Measurements from ENCODE around the gene COG5. TPM values are rescaled to one million over a fixed set of nuclear protein-coding genes. Genes with fewer than 3 reads are reported as not detected.
"Not testable (repeated sequence)": the region's sequence is repeated elsewhere in the genome, so short reads cannot be mapped to it uniquely, and the experiment has no call there.

COG5 gene
- total RNA-seq, 1 experiment from 2014 or later, result 28.8 TPM

DNA sequence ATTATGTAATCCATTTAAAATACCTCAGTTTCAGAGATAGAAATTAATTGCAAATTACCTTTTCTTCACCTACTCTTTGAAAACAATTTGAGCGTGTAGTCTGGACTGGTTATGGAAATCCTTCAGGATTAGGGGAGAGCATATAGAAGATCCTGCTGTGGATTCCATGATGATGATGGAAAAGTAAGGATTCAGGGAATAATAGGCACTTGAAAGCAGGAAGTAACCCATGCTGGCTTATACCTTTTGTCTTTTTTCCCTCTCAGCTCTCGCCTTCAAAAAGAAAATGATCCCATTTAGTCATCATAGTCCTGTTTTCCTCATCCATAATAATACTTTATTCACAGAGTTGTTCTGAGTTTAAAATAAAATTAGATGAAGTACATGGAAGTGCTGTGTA, 390.5 kb downstream of the COG5 start:
- peak; percentile 51 for DNase-seq (ENCODE audit: low read depth, low spot score)
- in situ Hi-C loops (cut with HindIII; ENCODE audit: low pct_unique_long_range_greater_than_20kb, low sequenced_read_pairs), result no loop called here

DNA sequence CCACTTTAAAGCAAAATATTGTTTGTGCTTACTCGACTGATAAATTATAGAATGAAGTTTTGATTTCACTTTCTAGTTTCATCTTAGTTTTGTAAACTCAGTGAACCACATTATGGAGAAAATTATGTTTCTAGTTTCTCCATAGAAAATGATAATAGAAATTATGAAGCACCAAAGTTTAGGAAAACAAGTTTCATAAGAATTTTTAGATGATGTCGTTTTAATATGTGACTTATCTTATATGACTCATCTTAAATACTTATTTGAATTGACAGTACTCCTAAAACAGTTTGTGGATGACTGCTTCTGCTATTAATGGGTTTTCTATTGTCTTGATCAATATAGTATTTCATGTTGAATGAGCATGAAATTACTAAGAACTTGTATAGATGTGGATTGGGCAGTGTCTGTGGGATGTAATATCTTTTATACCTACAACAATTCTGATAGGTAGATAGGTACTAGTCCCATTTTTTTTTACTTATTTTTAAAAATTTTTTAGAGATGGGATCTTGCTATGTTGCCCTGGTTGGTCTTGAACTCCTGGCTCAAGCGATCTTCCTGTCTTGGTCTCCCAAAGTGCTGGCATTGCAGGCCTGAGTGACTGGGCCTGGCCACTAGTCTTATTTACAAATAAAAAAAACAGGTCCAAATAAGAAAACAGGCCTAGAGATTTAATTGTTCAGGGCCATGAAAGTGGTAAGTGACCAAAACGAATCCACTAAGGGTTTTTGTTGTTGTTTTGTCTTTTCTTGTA, 391.3 kb downstream of the COG5 start:
- DNase-seq (ENCODE audit: low read depth, low spot score), result no peak
- in situ Hi-C loops (cut with HindIII; ENCODE audit: low pct_unique_long_range_greater_than_20kb, low sequenced_read_pairs), result no loop called here

- no peak for DNase-seq (ENCODE audit: low read depth, low spot score)
- in situ Hi-C loops (cut with HindIII; ENCODE audit: low pct_unique_long_range_greater_than_20kb, low sequenced_read_pairs), result no loop called here
Observed at GRCh38 chr7:107171496-107171895, 392.2 kb downstream of the COG5 start.

DNA sequence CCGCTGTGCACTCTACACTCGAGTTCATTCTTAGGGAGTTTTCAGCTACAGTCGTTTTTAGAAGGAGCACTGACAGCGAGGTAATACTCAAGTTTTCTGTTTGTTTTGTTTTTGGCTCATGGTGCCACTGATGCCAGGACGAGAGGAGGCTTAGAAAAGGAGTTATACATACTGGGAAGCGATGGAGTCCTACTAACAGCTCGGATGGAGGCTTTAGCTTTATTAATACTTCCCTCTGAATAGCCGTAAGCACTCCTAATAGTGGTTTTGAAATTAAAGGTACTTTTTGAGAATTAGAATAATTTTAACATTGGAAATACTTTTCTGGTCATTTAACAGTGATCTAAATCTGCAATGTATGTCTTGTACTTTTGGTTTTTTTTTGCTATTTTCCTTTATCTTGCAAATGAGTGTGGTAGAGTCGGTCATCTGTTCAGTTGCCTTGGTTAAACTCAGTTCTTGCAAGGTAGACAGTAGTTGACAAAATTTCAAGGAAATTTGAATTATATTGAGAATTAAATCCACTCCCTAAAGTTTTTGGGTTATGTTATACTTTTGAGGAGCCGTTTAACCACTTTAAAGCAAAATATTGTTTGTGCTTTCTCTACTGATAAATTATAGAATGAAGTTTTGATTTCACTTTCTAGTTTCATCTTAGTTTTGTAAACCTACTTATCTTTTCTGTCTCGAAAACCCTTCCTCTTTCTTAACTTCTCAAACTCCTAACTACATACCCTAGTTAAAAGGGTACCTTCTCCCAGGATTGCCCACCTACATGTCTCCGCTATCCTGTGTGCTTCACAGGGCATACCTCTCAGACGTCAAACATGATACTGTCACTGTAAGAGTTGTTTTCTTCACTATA, 393.4 kb downstream of the COG5 start:
- peak; percentile 35 for DNase-seq (ENCODE audit: low read depth, low spot score)
- in situ Hi-C loops (cut with HindIII; ENCODE audit: low pct_unique_long_range_greater_than_20kb, low sequenced_read_pairs), result no loop called here

DNA sequence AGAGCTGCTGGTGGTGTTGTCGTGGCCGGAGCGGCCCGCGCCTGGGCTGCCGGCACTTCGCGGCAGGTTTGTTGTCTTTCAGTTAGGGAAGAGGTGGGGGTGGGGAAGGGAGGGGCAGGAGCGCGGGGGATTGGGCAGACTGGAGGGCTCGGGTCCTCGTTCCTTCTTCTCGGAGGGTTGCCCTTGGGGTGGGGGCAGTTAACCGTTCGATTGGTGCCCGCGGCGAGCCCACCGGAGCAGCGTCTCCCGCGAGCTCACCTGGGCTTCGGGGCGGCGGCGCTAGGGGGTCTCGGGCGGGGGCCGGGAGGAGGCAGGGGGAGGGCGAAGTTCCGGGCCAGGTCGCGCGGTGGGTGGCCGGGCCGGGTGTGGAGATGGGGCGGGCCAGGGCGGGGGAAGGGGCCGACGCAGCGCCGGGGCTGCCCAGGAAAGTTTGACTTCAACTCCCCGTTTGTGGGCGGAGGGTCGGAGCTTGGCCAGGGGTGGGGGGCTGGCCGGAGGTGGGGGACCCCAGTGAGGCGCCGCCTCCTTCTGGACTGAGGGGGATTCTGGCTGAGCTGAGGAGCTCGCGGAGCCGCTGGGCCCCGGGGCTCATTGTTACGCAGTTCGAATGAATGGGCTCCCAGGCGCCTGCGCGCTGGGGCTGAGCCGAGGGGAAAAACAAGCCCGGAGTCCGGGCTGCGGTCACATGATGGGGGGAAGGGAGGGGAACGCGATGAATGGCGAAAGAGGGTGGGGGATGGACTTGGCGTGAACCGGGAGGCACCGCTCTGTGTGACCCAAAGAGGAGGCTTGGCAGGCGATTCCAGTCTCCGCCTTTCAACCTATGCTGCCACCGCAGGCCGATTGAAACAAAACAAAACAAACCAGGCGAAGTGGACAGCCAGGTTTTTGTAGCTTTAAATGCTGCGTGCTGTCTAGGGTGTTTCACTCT, 394.3 kb downstream of the COG5 start:
- peak; percentile 100 for DNase-seq (ENCODE audit: low read depth, low spot score)
- in situ Hi-C loops (cut with HindIII; ENCODE audit: low pct_unique_long_range_greater_than_20kb, low sequenced_read_pairs), result no loop called here

DNA sequence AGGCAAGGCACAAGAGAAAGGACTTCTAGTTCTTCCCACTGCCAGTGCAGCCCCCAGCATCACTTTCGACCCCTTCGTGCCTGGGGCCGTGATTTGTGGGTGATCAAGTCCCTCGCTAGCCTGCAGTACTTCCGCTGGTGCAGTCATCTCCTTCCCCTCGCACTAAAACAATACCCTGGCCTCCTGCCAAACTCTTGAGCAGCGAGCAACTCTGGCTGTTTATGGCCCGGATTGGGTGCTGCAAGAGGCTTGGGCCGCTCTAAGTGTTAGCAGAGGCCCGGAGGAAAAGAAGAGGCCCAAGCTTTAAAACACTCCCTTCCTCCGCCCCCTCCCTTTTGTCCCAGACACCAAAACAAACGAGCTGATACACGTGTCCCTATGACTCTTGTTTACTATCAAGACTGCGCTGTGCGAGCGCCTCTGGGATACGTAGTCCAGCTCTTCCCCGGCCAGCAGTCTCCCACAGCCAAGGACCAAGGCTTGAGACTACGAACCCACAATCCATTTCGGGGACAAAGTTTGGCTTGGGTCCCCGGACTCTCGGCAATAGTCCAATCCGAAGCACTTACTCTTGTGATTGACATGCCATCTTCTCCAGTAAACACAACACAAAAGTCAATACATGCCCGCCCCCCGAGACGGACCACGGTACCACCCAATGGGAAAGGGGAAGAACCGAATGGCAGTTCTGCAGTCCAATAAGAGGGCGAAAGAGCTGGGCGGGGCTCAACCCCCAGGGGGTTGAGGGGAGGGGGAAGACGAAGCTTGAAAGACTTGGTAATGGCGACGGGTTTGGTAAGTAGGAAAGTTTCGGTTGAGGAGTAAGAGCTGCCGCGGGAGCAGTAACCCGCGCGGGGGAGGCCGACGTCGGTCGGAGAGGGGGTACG, 395.2 kb downstream of the COG5 start, which contains the start of gene HBP1:
Gene HBP1, plus strand, starts transcription at position 771 of the 887 bp plus-strand sequence. CDS start 10,891 bp downstream, outside the sequence.
- peak; percentile 100 for DNase-seq (ENCODE audit: low read depth, low spot score)
- in situ Hi-C loops (cut with HindIII; ENCODE audit: low pct_unique_long_range_greater_than_20kb, low sequenced_read_pairs), result no loop called here

GRCh38 chr7:107167483-107168232, 396.1 kb downstream of the COG5 start:
- DNase-seq (ENCODE audit: low read depth, low spot score), result peak; percentile 91
- in situ Hi-C loops (cut with HindIII; ENCODE audit: low pct_unique_long_range_greater_than_20kb, low sequenced_read_pairs), result no loop called here

DNA sequence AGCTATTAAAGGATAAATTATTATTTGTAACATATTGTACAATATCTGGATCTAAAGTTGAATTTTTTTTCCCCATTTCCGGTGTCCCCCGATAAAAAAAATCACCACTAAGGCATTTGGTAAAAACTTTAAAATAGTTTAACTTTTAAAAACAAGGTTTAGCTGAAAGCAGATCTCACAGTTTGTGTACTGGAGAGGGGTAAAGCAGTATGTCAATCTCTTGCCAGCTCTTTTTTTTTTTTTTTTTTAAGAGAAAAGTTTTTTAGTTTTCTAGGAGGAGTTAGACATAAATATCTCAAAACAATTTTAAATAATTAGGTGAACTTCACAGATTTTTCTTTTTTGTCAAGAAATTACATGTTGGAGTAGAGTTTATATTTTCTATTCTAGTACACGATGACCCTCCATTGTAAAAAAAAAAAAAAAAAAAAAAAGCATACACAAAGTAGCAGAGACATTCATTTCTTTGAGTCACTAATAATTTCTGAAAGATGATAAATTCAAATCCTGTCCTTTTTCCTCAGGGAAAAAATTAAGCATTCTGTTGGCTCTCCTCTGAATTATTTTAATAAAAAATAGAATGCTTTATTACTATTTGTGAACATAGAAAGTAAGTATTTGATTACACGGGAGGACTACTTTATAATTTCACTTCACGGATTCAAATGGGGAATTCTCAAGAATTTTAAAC, 396.8 kb downstream of the COG5 start:
- in situ Hi-C loops (cut with HindIII; ENCODE audit: low pct_unique_long_range_greater_than_20kb, low sequenced_read_pairs), result no loop called here
- no peak for DNase-seq (ENCODE audit: low read depth, low spot score)

- in situ Hi-C loops (cut with HindIII; ENCODE audit: low pct_unique_long_range_greater_than_20kb, low sequenced_read_pairs), result no loop called here
- no peak for DNase-seq (ENCODE audit: low read depth, low spot score)
Observed at GRCh38 chr7:107165341-107165740, 398.4 kb downstream of the COG5 start.

DNA sequence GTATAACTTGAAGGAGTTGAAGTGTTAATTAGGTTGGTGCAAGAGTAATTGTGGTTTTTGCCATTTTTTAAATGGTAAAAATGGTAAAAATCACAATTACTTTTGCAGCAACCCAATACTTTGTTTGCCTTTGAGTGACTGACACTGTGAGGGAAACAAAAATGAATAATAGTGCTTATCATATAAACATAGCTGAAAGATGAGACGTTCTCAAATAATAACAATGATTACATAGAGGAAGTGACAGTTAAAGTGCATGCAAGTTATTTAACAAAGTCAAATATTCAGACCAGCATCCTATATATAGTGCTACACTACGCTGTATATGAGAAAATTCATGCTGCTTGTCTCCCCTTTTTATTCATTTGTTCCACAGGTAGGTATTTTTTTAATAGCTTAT, 399.6 kb downstream of the COG5 start:
- in situ Hi-C loops (cut with HindIII; ENCODE audit: low pct_unique_long_range_greater_than_20kb, low sequenced_read_pairs), result no loop called here
- DNase-seq (ENCODE audit: low read depth, low spot score), result no peak

DNA sequence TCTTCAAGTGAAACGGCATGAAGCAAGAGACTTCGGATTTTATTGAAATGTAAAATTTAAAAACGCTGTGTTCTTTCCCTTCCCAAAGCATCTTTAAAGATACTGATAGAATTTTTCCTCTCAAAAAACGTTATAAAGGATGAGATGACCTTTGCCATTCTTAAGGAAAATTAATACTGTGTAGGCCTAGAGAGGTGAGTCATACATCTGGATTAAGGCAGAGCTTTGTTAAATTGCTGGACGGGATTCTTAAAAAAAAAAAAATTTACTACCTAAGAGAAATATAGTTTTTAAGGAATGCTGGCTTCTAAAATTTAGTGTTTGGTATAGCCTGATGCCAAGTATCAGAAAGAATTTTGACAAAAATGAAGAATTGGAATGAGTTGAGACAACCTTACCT, 401.2 kb downstream of the COG5 start:
- in situ Hi-C loops (cut with HindIII; ENCODE audit: low pct_unique_long_range_greater_than_20kb, low sequenced_read_pairs), result no loop called here
- no peak for DNase-seq (ENCODE audit: low read depth, low spot score)

DNA sequence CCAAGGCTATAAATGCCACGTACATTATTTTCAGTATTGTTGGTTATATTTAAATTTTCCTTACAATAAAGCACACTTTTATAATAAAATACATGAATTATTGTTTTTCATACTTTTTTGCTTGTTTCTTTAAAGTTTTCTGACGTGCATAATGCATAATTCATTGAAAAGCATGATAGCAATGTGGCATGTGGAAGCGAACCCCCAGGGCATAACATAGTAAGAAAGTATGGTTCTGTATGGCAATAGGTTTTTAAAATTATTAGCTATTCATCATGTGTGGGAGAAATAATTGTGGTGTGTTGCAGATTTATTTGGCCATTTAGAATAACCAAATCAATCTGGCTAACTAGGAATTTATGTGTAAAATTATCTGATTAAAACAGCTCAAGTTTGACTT, 402.3 kb downstream of the COG5 start:
- in situ Hi-C loops (cut with HindIII; ENCODE audit: low pct_unique_long_range_greater_than_20kb, low sequenced_read_pairs), result no loop called here
- DNase-seq (ENCODE audit: low read depth, low spot score), result no peak

- in situ Hi-C loops (cut with HindIII; ENCODE audit: low pct_unique_long_range_greater_than_20kb, low sequenced_read_pairs), result no loop called here
- no peak for DNase-seq (ENCODE audit: low read depth, low spot score)
Observed at GRCh38 chr7:107160389-107160788, 403.3 kb downstream of the COG5 start.

GRCh38 chr7:107158028-107158427, 405.7 kb downstream of the COG5 start:
- in situ Hi-C loops (cut with HindIII; ENCODE audit: low pct_unique_long_range_greater_than_20kb, low sequenced_read_pairs), result no loop called here
- DNase-seq (ENCODE audit: low read depth, low spot score), result no peak

- DNase-seq (ENCODE audit: low read depth, low spot score), result no peak
Observed at GRCh38 chr7:107157091-107157490, 406.6 kb downstream of the COG5 start.

DNA sequence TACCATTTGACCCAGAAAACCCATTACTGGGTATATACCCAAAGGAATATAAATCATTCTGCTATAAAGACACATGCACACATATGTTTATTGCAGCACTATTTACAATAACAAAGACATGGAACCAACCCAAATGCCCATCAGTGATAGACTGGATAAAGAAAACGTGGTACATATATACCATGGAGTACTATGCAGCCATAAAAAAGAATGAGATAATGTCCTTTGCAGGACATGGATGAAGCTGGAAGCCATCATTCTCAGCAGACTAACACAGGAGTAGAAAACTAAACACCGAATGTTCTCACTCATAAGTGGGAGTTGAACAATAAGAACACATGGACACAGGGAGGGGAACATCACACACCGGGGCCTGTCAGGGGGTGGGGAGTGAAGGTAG, 408.0 kb downstream of the COG5 start:
- in situ Hi-C loops (cut with HindIII; ENCODE audit: low pct_unique_long_range_greater_than_20kb, low sequenced_read_pairs); DNase-seq (ENCODE audit: low read depth, low spot score): not testable (repeated sequence)

More at GRCh38 chr7:107157091-107157490, 406.6 kb downstream of the COG5 start:
- in situ Hi-C loops (cut with HindIII; ENCODE audit: low pct_unique_long_range_greater_than_20kb, low sequenced_read_pairs), result no loop called here
